WTC11 (cell line): Measurements from ENCODE around the gene LRRN4CL. TPM values are rescaled to one million over a fixed set of nuclear protein-coding genes. Genes with fewer than 3 reads are reported as not detected.
A peak's percentile ranks its signal among the peaks of the same experiment; 100 is the strongest.

ENCODE experiments used
- ATAC-seq: fragments of 200-7000 bp; cut with Tn5 transposase; 2 replicates; pipeline ENCODE4 v1.10.0; 2021; ENCODE audit warnings: mild to moderate bottlenecking, moderate library complexity
- CTCF ChIA-PET: fragments of 300-600 bp; sonication (Branson Sonifier 250); formaldehyde crosslinking; loops from one replicate; lab custom pipeline; 2021; ENCODE audit warnings: antibody characterized with exemption; lab: Charles Lee
- POLR2A ChIA-PET: fragments of 350-600 bp; sonication (Branson Sonifier 250); formaldehyde crosslinking; loops from one replicate; lab custom pipeline; 2021; ENCODE audit warnings: antibody characterized with exemption; lab: Charles Lee
- DNase-seq: peaks from one replicate; pipeline ENCODE4 v3.0.0; 2021; ENCODE audit warnings: low spot score
- H3K27ac Mint-ChIP-seq: 2 replicates; pipeline ENCODE4 v1.8.0; 2021; ENCODE audit warnings: mixed read lengths
- H3K27me3 Mint-ChIP-seq: 2 replicates; pipeline ENCODE4 v1.8.0; 2021; ENCODE audit warnings: low read depth, mild to moderate bottlenecking, moderate library complexity, mixed read lengths
- H3K36me3 Mint-ChIP-seq: 2 replicates; pipeline ENCODE4 v1.8.0; 2021; ENCODE audit warnings: mixed read lengths
- H3K4me1 Mint-ChIP-seq: 2 replicates; pipeline ENCODE4 v1.8.0; 2022; ENCODE audit warnings: mixed read lengths
- H3K4me3 Mint-ChIP-seq: 2 replicates; pipeline ENCODE4 v1.8.0; 2021; ENCODE audit warnings: mild to moderate bottlenecking, moderate library complexity, mixed read lengths
- H3K9me3 Mint-ChIP-seq: 2 replicates; pipeline ENCODE4 v1.8.0; 2021; ENCODE audit warnings: mixed read lengths
- CREM ChIP-seq: sonication (generic); formaldehyde crosslinking; IDR thresholded peaks from 2 replicates; pipeline ENCODE4 v1.8.1; 2022; ENCODE audit warnings: mild to moderate bottlenecking, missing genetic modification reagents, moderate library complexity
- ELF4 ChIP-seq: sonication (generic); formaldehyde crosslinking; IDR thresholded peaks from 2 replicates; pipeline ENCODE4 v1.8.1; 2022; ENCODE audit warnings: low read depth, mild to moderate bottlenecking, moderate library complexity, missing genetic modification reagents
- EMX1 ChIP-seq: fragments of 250-450 bp; sonication (Bioruptor Pico); IDR thresholded peaks from 2 replicates; pipeline ENCODE4 v1.8.0; 2021; ENCODE audit warnings: mild to moderate bottlenecking
- ESRRA ChIP-seq: sonication (generic); formaldehyde crosslinking; IDR thresholded peaks from 2 replicates; pipeline ENCODE4 v1.8.1; 2022; ENCODE audit warnings: mild to moderate bottlenecking, missing genetic modification reagents, borderline replicate concordance
- ETV6 ChIP-seq: sonication (generic); formaldehyde crosslinking; IDR thresholded peaks from 2 replicates; pipeline ENCODE4 v1.8.1; 2022; ENCODE audit warnings: mild to moderate bottlenecking, missing genetic modification reagents
- FOXJ3 ChIP-seq: sonication (generic); formaldehyde crosslinking; IDR thresholded peaks from 2 replicates; pipeline ENCODE4 v1.9.0; 2021; ENCODE audit warnings: missing genetic modification reagents, mild to moderate bottlenecking, borderline replicate concordance
- FOXP1 ChIP-seq: sonication (generic); formaldehyde crosslinking; IDR thresholded peaks from 2 replicates; pipeline ENCODE4 v1.8.0; 2022; ENCODE audit warnings: missing genetic modification reagents, mild to moderate bottlenecking, moderate library complexity, borderline replicate concordance
- JUN ChIP-seq: sonication (generic); formaldehyde crosslinking; IDR thresholded peaks from 2 replicates; pipeline ENCODE4 v1.8.0; 2023; ENCODE audit warnings: mild to moderate bottlenecking, missing genetic modification reagents
- MXD4 ChIP-seq: fragments of 250-450 bp; sonication (Bioruptor Pico); IDR thresholded peaks from 2 replicates; pipeline ENCODE4 v1.8.0; 2021; ENCODE audit warnings: mild to moderate bottlenecking, moderate library complexity, borderline replicate concordance
- MYBL2 ChIP-seq: sonication (generic); formaldehyde crosslinking; IDR thresholded peaks from 2 replicates; pipeline ENCODE4 v1.8.1; 2023; ENCODE audit warnings: mild to moderate bottlenecking, moderate library complexity, missing genetic modification reagents
- NFATC4 ChIP-seq: fragments of 250-450 bp; sonication (Bioruptor Pico); IDR thresholded peaks from 2 replicates; pipeline ENCODE4 v1.9.0; 2021; ENCODE audit warnings: mild to moderate bottlenecking
- NR1H2 ChIP-seq: sonication (generic); formaldehyde crosslinking; IDR thresholded peaks from 2 replicates; pipeline ENCODE4 v1.9.0; 2021; ENCODE audit warnings: mild to moderate bottlenecking, moderate library complexity, missing genetic modification reagents
- PRRX2 ChIP-seq: fragments of 250-450 bp; sonication (Bioruptor Pico); IDR thresholded peaks from 2 replicates; pipeline ENCODE4 v1.8.0; 2021; ENCODE audit warnings: mild to moderate bottlenecking
- RORB ChIP-seq: fragments of 250-450 bp; sonication (Bioruptor Pico); IDR thresholded peaks from 2 replicates; pipeline ENCODE4 v1.9.0; 2021; ENCODE audit warnings: mild to moderate bottlenecking
- SOX15 ChIP-seq: fragments of 250-450 bp; sonication (Bioruptor Pico); IDR thresholded peaks from 2 replicates; pipeline ENCODE4 v1.9.0; 2021; ENCODE audit warnings: mild to moderate bottlenecking
- TEAD1 ChIP-seq: sonication (generic); formaldehyde crosslinking; IDR thresholded peaks from 2 replicates; pipeline ENCODE4 v1.8.0; 2022; ENCODE audit warnings: mild to moderate bottlenecking, missing genetic modification reagents
- ZNF317 ChIP-seq: sonication (generic); formaldehyde crosslinking; IDR thresholded peaks from 2 replicates; pipeline ENCODE4 v1.8.1; 2023; ENCODE audit warnings: low read depth, mild to moderate bottlenecking, moderate library complexity, missing genetic modification reagents, borderline replicate concordance
- total RNA-seq: library from RNA; stranded (reverse); gene quantifications from 3 replicates; pipeline ENCODE4 v1.2.3, GENCODE V29; 2021
- TF ChIP-seq, protein P1 (sequence below): fragments of 250-450 bp; sonication (Bioruptor Pico); IDR thresholded peaks from 2 replicates; pipeline ENCODE4 v1.9.0; 2021; ENCODE audit warnings: mild to moderate bottlenecking, borderline replicate concordance
- TF ChIP-seq, protein P2 (sequence below): fragments of 250-450 bp; sonication (Bioruptor Pico); IDR thresholded peaks from 2 replicates; pipeline ENCODE4 v2.1.2; 2022; ENCODE audit warnings: mild to moderate bottlenecking, moderate library complexity
- TF ChIP-seq, protein P3 (sequence below): sonication (generic); formaldehyde crosslinking; IDR thresholded peaks from 2 replicates; pipeline ENCODE4 v1.8.1; 2023; ENCODE audit warnings: mild to moderate bottlenecking, missing genetic modification reagents
- TF ChIP-seq, protein P4 (sequence below): sonication (generic); formaldehyde crosslinking; IDR thresholded peaks from 2 replicates; pipeline ENCODE4 v1.8.1; 2023; ENCODE audit warnings: mild to moderate bottlenecking, missing genetic modification reagents, moderate library complexity
- TF ChIP-seq, protein P5 (sequence below): fragments of 250-450 bp; sonication (Bioruptor Pico); IDR thresholded peaks from 2 replicates; pipeline ENCODE4 v1.8.0; 2021; ENCODE audit warnings: mild to moderate bottlenecking

LRRN4CL gene
- total RNA-seq, 1 experiment from 2014 or later, result 0.39 TPM

DNA sequence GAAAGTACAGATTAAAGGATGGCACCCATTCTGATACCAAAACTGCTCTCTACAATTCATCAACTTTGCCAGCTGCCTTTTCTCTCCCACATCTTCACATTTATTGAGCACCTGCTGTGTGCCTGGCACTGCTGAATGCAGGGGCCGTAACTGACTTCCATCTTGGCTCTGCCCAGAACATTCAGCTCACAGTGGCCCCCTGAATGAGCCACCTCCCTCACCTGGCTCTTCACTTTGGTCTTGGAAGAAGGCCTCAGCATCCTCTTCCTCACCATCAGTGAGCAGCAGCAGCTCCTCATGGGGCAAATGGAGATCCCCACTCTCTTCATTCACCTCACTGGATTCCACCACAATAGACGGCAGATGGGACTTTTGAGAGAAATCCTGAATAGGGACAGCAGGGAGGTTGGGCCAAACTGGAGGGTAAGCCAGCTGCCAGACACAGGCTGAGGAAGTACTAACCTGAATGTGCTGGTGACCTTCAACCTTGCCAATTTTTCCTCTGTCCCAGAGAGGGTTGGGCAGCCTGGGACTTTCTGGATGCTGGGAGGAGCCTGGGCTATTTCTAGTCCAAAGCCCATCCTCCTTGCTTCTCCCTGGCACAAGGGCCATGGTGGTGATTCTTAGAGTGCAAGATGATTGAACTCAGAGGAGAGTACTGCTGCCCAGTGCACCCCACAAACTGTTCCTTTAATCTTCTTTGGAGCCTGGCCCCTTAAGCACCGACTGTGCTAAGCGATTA is 19.7 kb downstream of the LRRN4CL start:
- H3K4me3 Mint-ChIP-seq, result peak overlapping the region; percentile 98
- CTCF ChIA-PET, result interaction anchor here (0.6 to 2.6 kb wide), 7 partner anchors 11 to 245 kb away, joined by 3 to 8 read pairs (median 3); partner anchors contain the start of genes INTS5, SLC3A2 and TUT1
- ATAC-seq, result peak; percentile 1
- peak overlapping the region; percentile 95 for H3K27ac Mint-ChIP-seq
- H3K9me3 Mint-ChIP-seq, result no peaks in the 10 kb centered on the region
- peaks cover 29% of the 10 kb centered on the region for H3K4me1 Mint-ChIP-seq
- DNase-seq, result no peak
- TF ChIP-seq MYBL2 (CRISPR knock-in tag), result no peak
- TF ChIP-seq, all 79 proteins: peak for 0
- no peaks in the 10 kb centered on the region for H3K27me3 Mint-ChIP-seq
- peaks cover 31% of the 10 kb centered on the region for H3K36me3 Mint-ChIP-seq
- POLR2A ChIA-PET, result interaction anchor here (0.9 to 1.8 kb wide), 5 partner anchors 20 to 78 kb away, joined by 3 to 9 read pairs (median 5); partner anchors contain the start of genes B3GAT3, LRRN4CL and TUT1

DNA sequence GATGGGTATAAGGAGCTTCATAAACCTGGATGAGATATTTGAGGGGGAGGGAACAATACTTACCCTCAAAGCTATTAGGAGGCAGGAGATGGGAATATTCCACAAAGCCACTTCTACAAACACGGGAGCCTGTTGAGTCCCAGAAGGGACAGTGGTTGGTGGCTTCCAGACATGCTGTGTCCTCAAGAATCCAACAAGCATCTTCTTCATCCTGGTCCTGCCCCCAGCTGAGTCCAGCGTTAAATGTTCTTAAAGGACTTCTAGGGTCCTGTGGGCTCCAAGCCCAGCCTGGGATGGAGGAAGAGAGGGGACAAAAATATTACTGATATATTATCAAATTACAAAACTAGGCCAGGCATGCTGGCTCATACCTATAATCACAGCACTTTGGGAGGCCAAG is 21.9 kb downstream of the LRRN4CL start:
- POLR2A ChIA-PET, result interaction anchor here (0.6 to 3.2 kb wide), 7 partner anchors 9 to 76 kb away, joined by 4 to 42 read pairs (median 6); partner anchors contain the start of genes B3GAT3, BSCL2, GNG3 and TUT1
- CTCF ChIA-PET, result interaction anchor here (0.8 to 2.6 kb wide), 7 partner anchors 13 to 243 kb away, joined by 3 to 12 read pairs (median 4); partner anchors contain the start of gene TUT1

DNA sequence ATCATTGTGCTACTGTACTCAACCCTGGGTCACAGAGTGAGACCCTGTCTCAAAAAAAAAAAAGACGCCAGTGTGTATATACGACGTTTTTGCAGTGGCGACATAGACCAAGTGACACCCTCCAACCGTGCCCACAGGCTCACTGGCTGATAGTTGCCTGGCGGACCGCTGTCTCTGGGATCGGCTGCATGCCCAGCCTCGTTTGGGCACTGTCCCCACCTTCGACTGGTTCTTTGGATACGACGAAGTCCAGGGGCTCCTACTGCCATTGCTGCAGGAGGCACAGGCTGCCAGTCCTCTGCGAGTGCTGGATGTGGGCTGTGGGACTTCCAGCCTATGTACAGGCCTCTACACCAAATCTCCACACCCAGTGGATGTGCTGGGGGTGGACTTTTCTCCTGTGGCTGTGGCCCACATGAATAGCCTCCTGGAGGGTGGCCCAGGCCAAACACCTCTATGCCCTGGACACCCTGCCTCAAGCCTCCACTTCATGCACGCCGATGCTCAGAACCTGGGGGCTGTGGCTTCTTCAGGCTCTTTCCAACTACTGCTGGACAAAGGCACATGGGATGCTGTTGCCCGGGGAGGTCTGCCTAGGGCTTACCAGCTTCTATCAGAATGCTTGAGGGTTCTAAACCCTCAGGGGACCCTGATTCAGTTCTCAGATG is 22.9 kb downstream of the LRRN4CL start:
- no peaks in the 10 kb centered on the region for H3K9me3 Mint-ChIP-seq
- CTCF ChIA-PET, result interaction anchor here (0.8 to 1.9 kb wide), 5 partner anchors 28 to 122 kb away, joined by 3 to 12 read pairs (median 3); partner anchors contain the start of gene TUT1
- POLR2A ChIA-PET, result interaction anchor here (1.1 to 3.2 kb wide), 9 partner anchors 8 to 190 kb away, joined by 3 to 42 read pairs (median 13); partner anchors contain the start of genes B3GAT3, BSCL2, GANAB and GNG3
- peaks cover 20% of the 10 kb centered on the region for H3K4me1 Mint-ChIP-seq
- H3K36me3 Mint-ChIP-seq, result peaks cover 30% of the 10 kb centered on the region
- ATAC-seq (no peak), DNase-seq (no peak)
- no peaks in the 10 kb centered on the region for H3K27me3 Mint-ChIP-seq
- peak overlapping the region; percentile 97 for H3K4me3 Mint-ChIP-seq
- peak overlapping the region; percentile 88 for H3K27ac Mint-ChIP-seq
- TF ChIP-seq MXD4 (no peak), FOXP1 (CRISPR knock-in tag) (no peak), EMX1 (CRISPR knock-in tag) (peak; percentile 85; the same call in 1 of the 2 replicates), ELF4 (CRISPR knock-in tag) (no peak), TEAD1 (CRISPR knock-in tag) (no peak), FOXJ3 (0 out of 2 replicates have a peak, but pooled peaks have one; percentile 45), RORB (CRISPR knock-in tag) (no peak), NR1H2 (CRISPR knock-in tag) (no peak), CREM (no peak), SOX15 (CRISPR knock-in tag) (no peak), JUN (CRISPR knock-in tag) (no peak)
- TF ChIP-seq, protein P1, sequence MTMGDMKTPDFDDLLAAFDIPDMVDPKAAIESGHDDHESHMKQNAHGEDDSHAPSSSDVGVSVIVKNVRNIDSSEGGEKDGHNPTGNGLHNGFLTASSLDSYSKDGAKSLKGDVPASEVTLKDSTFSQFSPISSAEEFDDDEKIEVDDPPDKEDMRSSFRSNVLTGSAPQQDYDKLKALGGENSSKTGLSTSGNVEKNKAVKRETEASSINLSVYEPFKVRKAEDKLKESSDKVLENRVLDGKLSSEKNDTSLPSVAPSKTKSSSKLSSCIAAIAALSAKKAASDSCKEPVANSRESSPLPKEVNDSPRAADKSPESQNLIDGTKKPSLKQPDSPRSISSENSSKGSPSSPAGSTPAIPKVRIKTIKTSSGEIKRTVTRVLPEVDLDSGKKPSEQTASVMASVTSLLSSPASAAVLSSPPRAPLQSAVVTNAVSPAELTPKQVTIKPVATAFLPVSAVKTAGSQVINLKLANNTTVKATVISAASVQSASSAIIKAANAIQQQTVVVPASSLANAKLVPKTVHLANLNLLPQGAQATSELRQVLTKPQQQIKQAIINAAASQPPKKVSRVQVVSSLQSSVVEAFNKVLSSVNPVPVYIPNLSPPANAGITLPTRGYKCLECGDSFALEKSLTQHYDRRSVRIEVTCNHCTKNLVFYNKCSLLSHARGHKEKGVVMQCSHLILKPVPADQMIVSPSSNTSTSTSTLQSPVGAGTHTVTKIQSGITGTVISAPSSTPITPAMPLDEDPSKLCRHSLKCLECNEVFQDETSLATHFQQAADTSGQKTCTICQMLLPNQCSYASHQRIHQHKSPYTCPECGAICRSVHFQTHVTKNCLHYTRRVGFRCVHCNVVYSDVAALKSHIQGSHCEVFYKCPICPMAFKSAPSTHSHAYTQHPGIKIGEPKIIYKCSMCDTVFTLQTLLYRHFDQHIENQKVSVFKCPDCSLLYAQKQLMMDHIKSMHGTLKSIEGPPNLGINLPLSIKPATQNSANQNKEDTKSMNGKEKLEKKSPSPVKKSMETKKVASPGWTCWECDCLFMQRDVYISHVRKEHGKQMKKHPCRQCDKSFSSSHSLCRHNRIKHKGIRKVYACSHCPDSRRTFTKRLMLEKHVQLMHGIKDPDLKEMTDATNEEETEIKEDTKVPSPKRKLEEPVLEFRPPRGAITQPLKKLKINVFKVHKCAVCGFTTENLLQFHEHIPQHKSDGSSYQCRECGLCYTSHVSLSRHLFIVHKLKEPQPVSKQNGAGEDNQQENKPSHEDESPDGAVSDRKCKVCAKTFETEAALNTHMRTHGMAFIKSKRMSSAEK (CRISPR knock-in tag), result 0 out of 2 replicates have a peak, but pooled peaks have one; percentile 55
- TF ChIP-seq, protein P2, sequence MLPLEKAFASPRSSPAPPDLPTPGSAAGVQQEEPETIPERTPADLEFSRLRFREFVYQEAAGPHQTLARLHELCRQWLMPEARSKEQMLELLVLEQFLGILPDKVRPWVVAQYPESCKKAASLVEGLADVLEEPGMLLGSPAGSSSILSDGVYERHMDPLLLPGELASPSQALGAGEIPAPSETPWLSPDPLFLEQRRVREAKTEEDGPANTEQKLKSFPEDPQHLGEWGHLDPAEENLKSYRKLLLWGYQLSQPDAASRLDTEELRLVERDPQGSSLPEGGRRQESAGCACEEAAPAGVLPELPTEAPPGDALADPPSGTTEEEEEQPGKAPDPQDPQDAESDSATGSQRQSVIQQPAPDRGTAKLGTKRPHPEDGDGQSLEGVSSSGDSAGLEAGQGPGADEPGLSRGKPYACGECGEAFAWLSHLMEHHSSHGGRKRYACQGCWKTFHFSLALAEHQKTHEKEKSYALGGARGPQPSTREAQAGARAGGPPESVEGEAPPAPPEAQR (CRISPR knock-in tag), result no peak
- TF ChIP-seq, protein P3, sequence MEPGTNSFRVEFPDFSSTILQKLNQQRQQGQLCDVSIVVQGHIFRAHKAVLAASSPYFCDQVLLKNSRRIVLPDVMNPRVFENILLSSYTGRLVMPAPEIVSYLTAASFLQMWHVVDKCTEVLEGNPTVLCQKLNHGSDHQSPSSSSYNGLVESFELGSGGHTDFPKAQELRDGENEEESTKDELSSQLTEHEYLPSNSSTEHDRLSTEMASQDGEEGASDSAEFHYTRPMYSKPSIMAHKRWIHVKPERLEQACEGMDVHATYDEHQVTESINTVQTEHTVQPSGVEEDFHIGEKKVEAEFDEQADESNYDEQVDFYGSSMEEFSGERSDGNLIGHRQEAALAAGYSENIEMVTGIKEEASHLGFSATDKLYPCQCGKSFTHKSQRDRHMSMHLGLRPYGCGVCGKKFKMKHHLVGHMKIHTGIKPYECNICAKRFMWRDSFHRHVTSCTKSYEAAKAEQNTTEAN (CRISPR knock-in tag), result no peak
- TF ChIP-seq, protein P4, sequence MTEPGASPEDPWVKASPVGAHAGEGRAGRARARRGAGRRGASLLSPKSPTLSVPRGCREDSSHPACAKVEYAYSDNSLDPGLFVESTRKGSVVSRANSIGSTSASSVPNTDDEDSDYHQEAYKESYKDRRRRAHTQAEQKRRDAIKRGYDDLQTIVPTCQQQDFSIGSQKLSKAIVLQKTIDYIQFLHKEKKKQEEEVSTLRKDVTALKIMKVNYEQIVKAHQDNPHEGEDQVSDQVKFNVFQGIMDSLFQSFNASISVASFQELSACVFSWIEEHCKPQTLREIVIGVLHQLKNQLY (CRISPR knock-in tag), result 0 out of 2 replicates have a peak, but pooled peaks have one; percentile 12

More for the DNA sequence above, 21.9 kb downstream of the LRRN4CL start:
- no peaks in the 10 kb centered on the region for H3K9me3 Mint-ChIP-seq
- DNase-seq (no peak), ATAC-seq (no peak)
- peak overlapping the region; percentile 88 for H3K27ac Mint-ChIP-seq
- H3K27me3 Mint-ChIP-seq, result no peaks in the 10 kb centered on the region
- TF ChIP-seq ZNF317 (no peak), RORB (CRISPR knock-in tag) (no peak), EMX1 (CRISPR knock-in tag) (peak; percentile 41; the same call in 1 of the 2 replicates), ETV6 (0 out of 2 replicates have a peak, but pooled peaks have one; percentile 24), PRRX2 (CRISPR knock-in tag) (peak; percentile 14; the same call in 1 of the 2 replicates), ESRRA (CRISPR knock-in tag) (no peak), NFATC4 (CRISPR knock-in tag) (0 out of 2 replicates have a peak, but pooled peaks have one; percentile 55)
- TF ChIP-seq, protein P5, sequence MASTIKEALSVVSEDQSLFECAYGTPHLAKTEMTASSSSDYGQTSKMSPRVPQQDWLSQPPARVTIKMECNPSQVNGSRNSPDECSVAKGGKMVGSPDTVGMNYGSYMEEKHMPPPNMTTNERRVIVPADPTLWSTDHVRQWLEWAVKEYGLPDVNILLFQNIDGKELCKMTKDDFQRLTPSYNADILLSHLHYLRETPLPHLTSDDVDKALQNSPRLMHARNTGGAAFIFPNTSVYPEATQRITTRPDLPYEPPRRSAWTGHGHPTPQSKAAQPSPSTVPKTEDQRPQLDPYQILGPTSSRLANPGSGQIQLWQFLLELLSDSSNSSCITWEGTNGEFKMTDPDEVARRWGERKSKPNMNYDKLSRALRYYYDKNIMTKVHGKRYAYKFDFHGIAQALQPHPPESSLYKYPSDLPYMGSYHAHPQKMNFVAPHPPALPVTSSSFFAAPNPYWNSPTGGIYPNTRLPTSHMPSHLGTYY (CRISPR knock-in tag), result 0 out of 2 replicates have a peak, but pooled peaks have one; percentile 21
- peaks cover 28% of the 10 kb centered on the region for H3K36me3 Mint-ChIP-seq
- H3K4me1 Mint-ChIP-seq, result peaks cover 24% of the 10 kb centered on the region
- peak overlapping the region; percentile 97 for H3K4me3 Mint-ChIP-seq
